Liver (tissue), 9 donors: ENCODE results near the gene CCDC80. TPM values are rescaled to one million over a fixed set of nuclear protein-coding genes. Genes with fewer than 3 reads are reported as not detected.

Experiments used
- DNase-seq: peaks from one replicate; pipeline ENCODE4 v3.0.0-alpha.2; 2017; ENCODE audit warnings: low spot score
- H3K27ac ChIP-seq, 2 donors: one replicate each; pipeline ENCODE4 v1.7.0; 2013; ENCODE audit warnings: inconsistent platforms in 2 of 2, low read length in 2 of 2, control low read depth in 1 of 2, low read depth in 1 of 2, mild to moderate bottlenecking in 1 of 2
- H3K27me3 ChIP-seq, 4 donors: one replicate each; pipeline versions ENCODE4 v1.6.1 to v1.7.0; 2013; ENCODE audit warnings: low read length in 3 of 4, inconsistent platforms in 1 of 4, mild to moderate bottlenecking in 1 of 4, moderate library complexity in 1 of 4; ENCODE audit not compliant: control insufficient read depth in 4 of 4, insufficient read depth in 4 of 4
- H3K36me3 ChIP-seq, 4 donors: one replicate each; pipeline versions ENCODE4 v1.6.1 to v1.7.0; 2013; ENCODE audit warnings: low read length in 3 of 4, mild to moderate bottlenecking in 3 of 4, low read depth in 1 of 4, moderate library complexity in 1 of 4; ENCODE audit not compliant: control insufficient read depth in 4 of 4, insufficient read depth in 3 of 4
- H3K4me1 ChIP-seq, 4 donors: one replicate each; pipeline versions ENCODE4 v1.6.1 to v1.7.0; 2013; ENCODE audit warnings: low read length in 3 of 4, mild to moderate bottlenecking in 3 of 4, moderate library complexity in 1 of 4; ENCODE audit not compliant: control insufficient read depth in 4 of 4, insufficient read depth in 4 of 4
- H3K4me3 ChIP-seq, 3 donors: one replicate each; pipeline versions ENCODE4 v1.6.1 to v1.7.0; 2013; ENCODE audit warnings: low read length in 3 of 3, control low read depth in 1 of 3, low read depth in 1 of 3, mild to moderate bottlenecking in 1 of 3
- H3K9ac ChIP-seq, 2 donors: one replicate each; pipeline ENCODE4 v1.7.0; 2013; ENCODE audit warnings: low read length in 2 of 2, mild to moderate bottlenecking in 2 of 2, moderate library complexity in 2 of 2, control low read depth in 1 of 2, low read depth in 1 of 2
- H3K9me3 ChIP-seq, 4 donors: one replicate each; pipeline versions ENCODE4 v1.6.1 to v1.7.0; 2013; ENCODE audit warnings: low read length in 3 of 4; ENCODE audit not compliant: control insufficient read depth in 4 of 4
- CTCF ChIP-seq: fragments of 150-350 bp; IDR thresholded peaks from 2 replicates; pipeline ENCODE4 v1.5.1; 2017; ENCODE audit warnings: improper control_type of control experiment, low read depth, low read length; ENCODE audit not compliant: missing input control
- EGR1 ChIP-seq, 2 donors: IDR thresholded peaks; 2 replicates each; pipeline ENCODE4 v1.6.1; 2016 to 2018; ENCODE audit warnings: antibody characterized with exemption in 2 of 2, low read depth in 2 of 2
- FOXA1 ChIP-seq: IDR thresholded peaks from 2 replicates; pipeline ENCODE4 v1.6.1; 2016; ENCODE audit warnings: antibody characterized with exemption
- GABPA ChIP-seq, 2 donors: IDR thresholded peaks in 1 of 2; conservative IDR thresholded peaks in 1 of 2; 2 replicates each; pipeline ENCODE4 v1.6.1; 2016; ENCODE audit warnings: antibody characterized with exemption in 2 of 2, mild to moderate bottlenecking in 1 of 2, moderate library complexity in 1 of 2
- HNF4A ChIP-seq, 2 donors: conservative IDR thresholded peaks; 2 replicates each; pipeline ENCODE4 v1.6.1; 2016; ENCODE audit warnings: antibody characterized with exemption in 2 of 2, mild to moderate bottlenecking in 2 of 2
- HNF4G ChIP-seq: IDR thresholded peaks from 2 replicates; pipeline ENCODE4 v1.6.1; 2016; ENCODE audit warnings: antibody characterized with exemption
- JUND ChIP-seq, 2 donors: IDR thresholded peaks; 2 replicates each; pipeline ENCODE4 v1.6.1; 2016; ENCODE audit warnings: antibody characterized with exemption in 2 of 2
- NR2F2 ChIP-seq: IDR thresholded peaks from 2 replicates; pipeline ENCODE4 v1.6.1; 2016; ENCODE audit warnings: antibody characterized with exemption
- RAD21 ChIP-seq, 2 donors: IDR thresholded peaks; 2 replicates each; pipeline ENCODE4 v1.6.1; 2016; ENCODE audit warnings: antibody characterized with exemption in 2 of 2, mild to moderate bottlenecking in 2 of 2
- RXRA ChIP-seq, 2 donors: IDR thresholded peaks; 2 replicates each; pipeline ENCODE4 v1.6.1; 2017 to 2018; ENCODE audit warnings: antibody characterized with exemption in 2 of 2, mild to moderate bottlenecking in 1 of 2
- SP1 ChIP-seq: IDR thresholded peaks from 2 replicates; pipeline ENCODE4 v1.6.1; 2018; ENCODE audit warnings: antibody characterized with exemption, mild to moderate bottlenecking
- YY1 ChIP-seq: IDR thresholded peaks from 2 replicates; pipeline ENCODE4 v1.6.1; 2016; ENCODE audit warnings: antibody characterized with exemption, mild to moderate bottlenecking
- WGBS: extraction: QIAGEN DNeasy Blood & Tissue Kit; methylation state at CpG from one replicate; pipeline ENCODE4 v1.1.7; 2013; 5-methylcytosine and 5-hydroxymethylcytosine counted together
- polyA plus RNA-seq, 2 donors: library from polyadenylated mRNA; stranded (reverse) in 1 of 2; unstranded in 1 of 2; fragments of 200-250 nt in 1 of 2; fragments of >200 nt in 1 of 2; fragmentation: Nextera tagmentation in 1 of 2; extraction: Ambion mirVana in 1 of 2; gene quantifications; one replicate each; pipeline versions ENCODE4 v1.2.1 to v1.2.3, GENCODE V29; 2013 to 2015
- total RNA-seq, 2 donors: library from RNA; depleted of rRNA; stranded (reverse); fragments of >200 nt; gene quantifications; one replicate each; pipeline ENCODE4 v1.2.3, GENCODE V29; 2014
- TF ChIP-seq, protein P1 (sequence below): IDR thresholded peaks from 2 replicates; pipeline ENCODE4 v1.6.1; 2016; ENCODE audit warnings: antibody characterized with exemption
- TF ChIP-seq, protein P2 (sequence below): IDR thresholded peaks from 2 replicates; pipeline ENCODE4 v1.6.1; 2016; ENCODE audit warnings: antibody characterized with exemption
- TF ChIP-seq, protein P3 (sequence below): IDR thresholded peaks from 2 replicates; pipeline ENCODE4 v1.6.1; 2016; ENCODE audit warnings: antibody characterized with exemption
- donor health status: healthy.
- donor health status: healthy.
- donor health status: healthy.
- donor health status: healthy.
- donor health status: healthy.

CCDC80 gene
- total and polyA plus RNA-seq, 4 donors, result 0.17 to 2.1 (median 1.1) TPM

- Histone ChIP-seq H3K4me3 (no peak overlapping the region), H3K27me3 (peaks cover 0 to 2% (median 0%) of the 10 kb centered on the region in 4 donors), H3K36me3 (no peaks in the 10 kb centered on the region), H3K9me3 (no peaks in the 10 kb centered on the region), H3K9ac (no peak overlapping the region), H3K27ac (no peak overlapping the region), H3K4me1 (no peaks in the 10 kb centered on the region)
- TF ChIP-seq HNF4G, result no peak
- DNase-seq, result no peak
- WGBS, result 83% methylated on average over 4 of the region's 4 CpGs
These were observed 3.2 kb downstream of the CCDC80 start for GRCh38 chr3:112637700-112638099.

GRCh38 chr3:112635674-112636073 is 5.3 kb downstream of the CCDC80 start:
- H3K27me3 ChIP-seq, result no peaks in the 10 kb centered on the region
- H3K9ac ChIP-seq, result no peak overlapping the region
- TF ChIP-seq NR2F2 (no peak), FOXA1 (no peak), SP1 (no peak), YY1 (no peak)
- DNase-seq, result no peak
- 83% methylated on average over 1 of the region's 1 CpG for WGBS
- no peak overlapping the region for H3K27ac ChIP-seq
- no peak overlapping the region for H3K4me3 ChIP-seq
- no peaks in the 10 kb centered on the region for H3K9me3 ChIP-seq
- no peaks in the 10 kb centered on the region for H3K36me3 ChIP-seq
- H3K4me1 ChIP-seq, result no peaks in the 10 kb centered on the region

- no peaks in the 10 kb centered on the region for H3K27me3 ChIP-seq
- 88% methylated on average over 4 of the region's 4 CpGs for WGBS
- DNase-seq, result no peak
- TF ChIP-seq SP1, result no peak
- TF ChIP-seq, protein P1, sequence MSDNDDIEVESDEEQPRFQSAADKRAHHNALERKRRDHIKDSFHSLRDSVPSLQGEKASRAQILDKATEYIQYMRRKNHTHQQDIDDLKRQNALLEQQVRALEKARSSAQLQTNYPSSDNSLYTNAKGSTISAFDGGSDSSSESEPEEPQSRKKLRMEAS, result no peak
- TF ChIP-seq, protein P2, sequence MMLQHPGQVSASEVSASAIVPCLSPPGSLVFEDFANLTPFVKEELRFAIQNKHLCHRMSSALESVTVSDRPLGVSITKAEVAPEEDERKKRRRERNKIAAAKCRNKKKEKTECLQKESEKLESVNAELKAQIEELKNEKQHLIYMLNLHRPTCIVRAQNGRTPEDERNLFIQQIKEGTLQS, result no peak
- TF ChIP-seq, protein P3, sequence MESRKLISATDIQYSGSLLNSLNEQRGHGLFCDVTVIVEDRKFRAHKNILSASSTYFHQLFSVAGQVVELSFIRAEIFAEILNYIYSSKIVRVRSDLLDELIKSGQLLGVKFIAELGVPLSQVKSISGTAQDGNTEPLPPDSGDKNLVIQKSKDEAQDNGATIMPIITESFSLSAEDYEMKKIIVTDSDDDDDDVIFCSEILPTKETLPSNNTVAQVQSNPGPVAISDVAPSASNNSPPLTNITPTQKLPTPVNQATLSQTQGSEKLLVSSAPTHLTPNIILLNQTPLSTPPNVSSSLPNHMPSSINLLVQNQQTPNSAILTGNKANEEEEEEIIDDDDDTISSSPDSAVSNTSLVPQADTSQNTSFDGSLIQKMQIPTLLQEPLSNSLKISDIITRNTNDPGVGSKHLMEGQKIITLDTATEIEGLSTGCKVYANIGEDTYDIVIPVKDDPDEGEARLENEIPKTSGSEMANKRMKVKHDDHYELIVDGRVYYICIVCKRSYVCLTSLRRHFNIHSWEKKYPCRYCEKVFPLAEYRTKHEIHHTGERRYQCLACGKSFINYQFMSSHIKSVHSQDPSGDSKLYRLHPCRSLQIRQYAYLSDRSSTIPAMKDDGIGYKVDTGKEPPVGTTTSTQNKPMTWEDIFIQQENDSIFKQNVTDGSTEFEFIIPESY, result no peak
- TF ChIP-seq NR2F2, result no peak
- TF ChIP-seq GABPA (IDR thresholded peaks at IDR 0.05 in 1 of 2, conservative IDR thresholded peaks at IDR 0.05 in 1 of 2), result no peak
- no peak for TF ChIP-seq HNF4A (conservative IDR thresholded peaks at IDR 0.05)
- no peak for TF ChIP-seq YY1
- no peak for TF ChIP-seq EGR1 (IDR thresholded peaks at IDR 0.05; ENCODE audit: low read depth in 2 of 2)
- no peak for TF ChIP-seq RXRA (IDR thresholded peaks at IDR 0.05)
- TF ChIP-seq FOXA1, result no peak
- no peak for TF ChIP-seq JUND (IDR thresholded peaks at IDR 0.05)
- TF ChIP-seq HNF4G, result no peak
- TF ChIP-seq RAD21 (IDR thresholded peaks at IDR 0.05), result no peak
- TF ChIP-seq CTCF, result no peak
- H3K27ac ChIP-seq, result no peak overlapping the region
- no peak overlapping the region for H3K4me3 ChIP-seq
- no peak overlapping the region for H3K9ac ChIP-seq
- H3K9me3 ChIP-seq, result no peaks in the 10 kb centered on the region
- no peaks in the 10 kb centered on the region for H3K36me3 ChIP-seq
- no peaks in the 10 kb centered on the region for H3K4me1 ChIP-seq
These were observed 6.0 kb downstream of the CCDC80 start for GRCh38 chr3:112634786-112635541.
